Transverse colon (tissue), 4 donors: ENCODE measurements around the gene MYH11. TPM values are rescaled to one million over a fixed set of nuclear protein-coding genes. Genes with fewer than 3 reads are reported as not detected.
A peak's percentile ranks its signal among the peaks of the same experiment; 100 is the strongest.

Experiments
- DNase-seq: peaks from one replicate; pipeline ENCODE4 v3.0.0-alpha.2; 2019
- H3K27ac ChIP-seq, 4 donors: fragments of 200-600 bp; sonication (generic); 2 replicates each; pipeline ENCODE4 v1.5.1; 2016 to 2018; ENCODE audit warnings: inconsistent platforms in 4 of 4
- H3K27me3 ChIP-seq: fragments of 200-600 bp; sonication (generic); 2 replicates; pipeline ENCODE4 v1.5.1; 2017; ENCODE audit warnings: inconsistent platforms
- H3K36me3 ChIP-seq, 4 donors: fragments of 200-600 bp; sonication (generic); 2 replicates each; pipeline ENCODE4 v1.5.1; 2017 to 2019; ENCODE audit warnings: inconsistent platforms in 4 of 4
- H3K4me1 ChIP-seq, 4 donors: fragments of 200-600 bp; sonication (generic); 2 replicates each; pipeline ENCODE4 v1.5.1; 2017 to 2020; ENCODE audit warnings: inconsistent platforms in 4 of 4
- H3K4me3 ChIP-seq, 4 donors: fragments of 200-600 bp; sonication (generic); 1 replicate in 1 of 4; 2 replicates in 3 of 4; pipeline versions ENCODE4 v1.5.1 to v1.6.1; 2017 to 2019; ENCODE audit warnings: inconsistent platforms in 4 of 4
- H3K9me3 ChIP-seq, 2 donors: fragments of 200-600 bp; sonication (generic); 2 replicates each; pipeline ENCODE4 v1.5.1; 2017 to 2019; ENCODE audit warnings: inconsistent platforms in 2 of 2
- CTCF ChIP-seq, 5 experiments: fragments of 200-600 bp in 3 of 5; fragments of 450-650 bp in 2 of 5; sonication (generic) in 3 of 5; IDR thresholded peaks; 1 replicate in 2 of 5; 2 replicates in 3 of 5; pipeline ENCODE4 v1.5.1; 2016 to 2017; ENCODE audit warnings: antibody characterized with exemption in 5 of 5, inconsistent platforms in 3 of 5, mild to moderate bottlenecking in 2 of 5, moderate library complexity in 1 of 5
- EP300 ChIP-seq: sonication (generic); formaldehyde crosslinking; IDR thresholded peaks from one replicate; pipeline ENCODE4 v1.6.1; 2017; ENCODE audit warnings: antibody characterized with exemption, low read depth
- POLR2A ChIP-seq: fragments of 450-650 bp; IDR thresholded peaks from one replicate; pipeline ENCODE4 v1.6.1; 2016; ENCODE audit warnings: antibody characterized with exemption, mild to moderate bottlenecking, moderate library complexity
- POLR2AphosphoS5 ChIP-seq, 3 donors: sonication (generic); formaldehyde crosslinking; IDR thresholded peaks; one replicate each; pipeline ENCODE4 v1.6.1; 2016; ENCODE audit warnings: antibody characterized with exemption in 3 of 3
- WGBS, 2 donors: methylation state at CpG; one replicate each; pipeline ENCODE4 v1.1.5; 2018; ENCODE audit warnings: low coverage in 1 of 2; 5-methylcytosine and 5-hydroxymethylcytosine counted together
- in situ Hi-C, 4 donors: fragments of 200-750 bp; cut with MboI; loops; one replicate each; pipeline versions ENCODE4 v1.15.0 to v1.15.1; 2017; ENCODE audit warnings: low sequenced_read_pairs in 3 of 4, low pct_ligation_motif_present in 1 of 4, low pct_unique_long_range_greater_than_20kb in 1 of 4
- intact Hi-C: fragments of 100-400 bp; cut with DNase I; formaldehyde crosslinking; loops from one replicate; pipeline ENCODE4 v1.15.1; 2023; ENCODE audit warnings: low total_unique reads
- total RNA-seq, 4 donors: library from RNA; depleted of rRNA; stranded (reverse); fragments of >200 nt; gene quantifications; one replicate each; pipeline ENCODE4 v1.1.0, GENCODE V29; 2016

Gene MYH11
- total RNA-seq, 4 donors from 2014 or later = 619 to 1,914 (median 1,058) TPM

GRCh38 chr16:15785386-15786059, 71.3 kb downstream of the MYH11 start:
- peak overlapping the region; percentile 30 to 74 (median 61) for H3K27ac ChIP-seq
- in situ Hi-C loops (no loop called here), intact Hi-C loops (no loop called here)
- no peaks in the 10 kb centered on the region for H3K36me3 ChIP-seq
- H3K4me1 ChIP-seq = peaks cover 0 to 12% (median 3%) of the 10 kb centered on the region in 4 donors
- TF ChIP-seq POLR2A (no peak), POLR2AphosphoS5 (IDR thresholded peaks at IDR 0.05) (peak in 2 of 3 donors; percentile 4 to 25)
- 72% methylated on average over 14 of the region's 14 CpGs; no CpG with 5 or more reads in 1 of the 2 donors for whole genome bisulfite sequencing, 2 donors
- no peaks in the 10 kb centered on the region for H3K9me3 ChIP-seq
- no peak for DNase-seq
- H3K27me3 ChIP-seq = no peaks in the 10 kb centered on the region
- H3K4me3 ChIP-seq = no peak overlapping the region

DNA sequence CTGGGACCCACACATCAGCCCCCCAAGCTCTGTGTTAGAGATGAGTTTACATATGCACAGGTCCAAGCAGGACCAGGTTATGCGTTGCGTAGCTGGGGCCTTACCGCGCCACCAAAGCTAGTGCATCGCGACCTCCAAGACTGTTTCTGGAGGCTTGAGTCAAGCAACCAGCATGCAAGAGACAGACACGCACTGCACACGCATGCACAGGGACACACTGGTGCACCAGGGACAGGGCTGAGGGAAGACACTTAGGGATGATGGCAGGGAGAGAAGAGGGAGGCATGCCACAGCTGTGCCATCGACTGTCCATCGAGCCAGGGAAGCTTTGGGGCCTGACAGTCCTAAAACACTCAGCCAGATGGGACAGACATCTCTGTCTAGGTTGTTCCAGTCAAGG, 72.8 kb downstream of the MYH11 start:
- intact Hi-C loops = no loop called here
- Histone ChIP-seq H3K9me3 (no peaks in the 10 kb centered on the region), H3K36me3 (no peaks in the 10 kb centered on the region), H3K4me1 (peaks cover 0 to 3% (median 1%) of the 10 kb centered on the region in 4 donors), H3K27ac (peak overlapping the region in 3 of 4 donors; percentile 48 to 74 (median 50)), H3K4me3 (no peak overlapping the region), H3K27me3 (no peaks in the 10 kb centered on the region)
- no peak for DNase-seq
- no peak for TF ChIP-seq POLR2A
- no peak for TF ChIP-seq POLR2AphosphoS5 (IDR thresholded peaks at IDR 0.05)
- TF ChIP-seq EP300 = no peak
- in situ Hi-C loops = no loop called here
- 93 to 100% methylated on average over 1 to 10 of the region's 10 CpGs for WGBS, 2 donors

GRCh38 chr16:15782573-15783365, 74.1 kb downstream of the MYH11 start:
- 66 to 75% methylated on average over 3 to 13 of the region's 13 CpGs for WGBS, 2 donors
- in situ Hi-C loops (no loop called here), intact Hi-C loops (no loop called here)
- Histone ChIP-seq H3K36me3 (no peaks in the 10 kb centered on the region), H3K4me3 (no peak overlapping the region), H3K9me3 (no peaks in the 10 kb centered on the region), H3K27me3 (no peaks in the 10 kb centered on the region), H3K27ac (peak overlapping the region in 2 of 4 donors; percentile 48 to 74), H3K4me1 (no peaks in the 10 kb centered on the region)
- DNase-seq = no peak
- TF ChIP-seq CTCF (IDR thresholded peaks at IDR 0.05) (no peak), POLR2AphosphoS5 (IDR thresholded peaks at IDR 0.05) (peak in 2 of 3 donors; percentile 37 to 39)

GRCh38 chr16:15781650-15782049, 75.2 kb downstream of the MYH11 start:
- in situ Hi-C loops = no loop called here
- Histone ChIP-seq H3K4me1 (no peaks in the 10 kb centered on the region), H3K27me3 (no peaks in the 10 kb centered on the region), H3K27ac (peak overlapping the region in 2 of 4 donors; percentile 48 to 74), H3K36me3 (no peaks in the 10 kb centered on the region), H3K9me3 (no peaks in the 10 kb centered on the region), H3K4me3 (no peak overlapping the region)
- TF ChIP-seq POLR2AphosphoS5 (IDR thresholded peaks at IDR 0.05) = peak in 1 of 3 donors; percentile 19
- TF ChIP-seq EP300 = no peak
- DNase-seq = no peak
- intact Hi-C loops = no loop called here
- 93 to 99% methylated on average over 2 to 3 of the region's 3 CpGs for WGBS, 2 donors

- intact Hi-C loops (no loop called here), in situ Hi-C loops (no loop called here)
- TF ChIP-seq EP300 (no peak), POLR2A (no peak), CTCF (IDR thresholded peaks at IDR 0.05) (no peak), POLR2AphosphoS5 (IDR thresholded peaks at IDR 0.05) (no peak)
- Histone ChIP-seq H3K27me3 (no peaks in the 10 kb centered on the region), H3K4me1 (no peaks in the 10 kb centered on the region), H3K27ac (peak overlapping the region in 2 of 4 donors; percentile 48 to 74), H3K9me3 (no peaks in the 10 kb centered on the region), H3K36me3 (no peaks in the 10 kb centered on the region), H3K4me3 (no peak overlapping the region)
- 74 to 89% methylated on average over 7 of the region's 7 CpGs for WGBS, 2 donors
- no peak for DNase-seq
These were observed 76.0 kb downstream of the MYH11 start for GRCh38 chr16:15780805-15781204.
